ENCODE measurements around the gene RAB11A.

Gene RAB11A

DNA sequence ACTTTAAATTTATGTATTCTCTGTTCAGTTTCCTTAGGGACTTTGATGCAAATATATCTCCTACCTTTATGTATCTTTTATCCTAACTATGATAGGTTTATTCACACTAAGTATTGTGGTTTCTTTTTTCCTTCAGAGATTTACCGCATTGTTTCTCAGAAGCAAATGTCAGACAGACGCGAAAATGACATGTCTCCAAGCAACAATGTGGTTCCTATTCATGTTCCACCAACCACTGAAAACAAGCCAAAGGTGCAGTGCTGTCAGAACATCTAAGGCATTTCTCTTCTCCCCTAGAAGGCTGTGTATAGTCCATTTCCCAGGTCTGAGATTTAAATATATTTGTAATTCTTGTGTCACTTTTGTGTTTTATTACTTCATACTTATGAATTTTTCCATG, 18.3 kb downstream of the RAB11A start:
- no peak for DNase-seq (ENCODE audit: low read depth)

DNA sequence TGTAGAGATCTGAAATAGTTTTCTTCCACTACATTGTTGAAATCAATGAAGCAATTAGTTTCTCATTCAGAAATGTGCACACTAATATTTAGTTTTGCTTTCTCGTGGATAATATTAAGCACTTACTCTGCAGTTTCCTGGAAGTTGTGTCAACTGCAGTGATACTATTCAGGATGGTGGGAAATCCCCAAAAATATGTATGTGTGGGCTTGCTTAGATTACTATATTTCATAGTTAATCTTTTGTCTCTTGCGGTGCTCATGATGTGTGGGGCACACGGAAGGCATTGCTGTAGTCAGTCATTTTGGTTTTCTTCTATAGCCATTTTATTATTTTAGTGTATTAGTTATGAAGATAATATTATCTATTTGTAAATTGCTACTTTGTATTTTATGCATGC, 19.7 kb downstream of the RAB11A start:
- DNase-seq (ENCODE audit: low read depth): no peak

DNA sequence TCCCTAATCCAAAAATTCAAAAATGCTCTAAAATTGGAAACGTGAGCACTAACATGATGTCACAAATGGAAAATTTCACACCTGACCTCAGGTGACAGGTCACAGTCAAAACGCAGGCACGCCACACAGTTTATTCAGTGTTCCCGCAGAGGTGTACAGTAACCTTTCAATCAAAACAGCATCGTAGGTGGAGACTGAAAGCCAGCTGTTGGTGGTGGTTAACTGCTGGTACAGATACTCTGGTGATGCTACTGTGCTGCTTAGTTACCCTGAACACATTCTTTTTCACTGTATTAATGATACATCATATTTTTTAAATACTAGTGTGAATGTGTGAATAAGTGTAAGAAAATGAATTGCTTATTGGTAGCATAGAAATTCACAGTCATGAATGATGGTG, 23.8 kb downstream of the RAB11A start:
- DNase-seq (ENCODE audit: low read depth): no peak

DNA sequence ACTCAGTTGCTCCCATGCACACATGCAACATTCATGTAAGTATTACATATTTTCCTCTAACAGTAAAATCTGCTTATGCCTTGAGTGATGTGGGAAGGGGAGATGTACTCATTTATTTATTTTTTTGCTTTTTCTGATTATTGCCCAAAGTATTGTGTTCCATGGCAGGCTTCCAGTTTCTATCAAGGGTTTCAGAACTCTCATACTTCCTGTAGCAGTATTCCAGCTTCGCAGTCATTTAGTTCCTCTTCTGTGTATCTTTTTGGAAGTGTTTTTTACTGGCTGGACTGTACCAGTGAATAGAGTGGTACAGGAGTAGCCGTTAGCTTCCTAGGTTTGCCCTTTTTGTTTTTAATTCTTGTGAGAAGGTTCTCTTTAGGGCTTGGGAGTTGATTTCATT, 26.9 kb downstream of the RAB11A start:
- no peak for DNase-seq (ENCODE audit: low read depth)

DNA sequence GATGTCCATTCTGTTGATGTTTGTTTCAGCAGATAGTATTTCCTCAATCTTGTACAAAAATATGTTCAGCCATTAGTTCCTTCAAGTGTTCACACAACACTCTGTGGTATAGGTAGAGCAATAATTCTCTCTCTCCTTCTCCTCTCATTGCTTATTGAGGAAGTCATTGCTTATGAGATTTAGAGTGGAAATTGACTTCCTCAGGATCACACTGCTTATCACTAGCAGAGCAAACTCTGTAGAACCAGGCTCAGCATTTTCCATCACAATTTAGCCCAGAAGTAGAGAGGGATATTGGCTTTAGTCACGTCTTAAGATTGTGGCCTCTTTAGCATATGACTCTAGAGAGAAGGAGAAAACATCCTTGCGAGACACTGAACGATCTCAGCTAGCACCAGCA, 31.2 kb downstream of the RAB11A start:
- DNase-seq (ENCODE audit: low read depth): no peak

DNA sequence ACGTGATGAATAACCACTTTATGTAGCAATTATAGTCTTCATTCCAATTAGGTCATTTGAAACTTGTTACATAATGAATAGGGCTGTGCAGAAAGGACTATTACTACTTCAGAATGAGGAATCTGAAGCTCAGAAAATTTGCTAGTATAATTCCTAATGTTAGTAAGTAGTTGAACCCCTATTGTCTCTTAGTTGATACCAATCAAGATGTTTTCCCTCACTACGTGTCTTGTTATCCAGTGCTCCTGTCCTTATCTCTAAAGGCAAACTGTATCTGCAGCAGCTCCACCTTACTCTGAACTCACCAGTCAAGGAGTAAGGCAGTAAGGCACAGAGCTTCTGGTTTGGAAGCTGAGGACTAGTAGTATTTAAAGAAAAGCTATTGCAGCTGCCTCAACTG, 32.0 kb downstream of the RAB11A start:
- no peak for DNase-seq (ENCODE audit: low read depth)

DNA sequence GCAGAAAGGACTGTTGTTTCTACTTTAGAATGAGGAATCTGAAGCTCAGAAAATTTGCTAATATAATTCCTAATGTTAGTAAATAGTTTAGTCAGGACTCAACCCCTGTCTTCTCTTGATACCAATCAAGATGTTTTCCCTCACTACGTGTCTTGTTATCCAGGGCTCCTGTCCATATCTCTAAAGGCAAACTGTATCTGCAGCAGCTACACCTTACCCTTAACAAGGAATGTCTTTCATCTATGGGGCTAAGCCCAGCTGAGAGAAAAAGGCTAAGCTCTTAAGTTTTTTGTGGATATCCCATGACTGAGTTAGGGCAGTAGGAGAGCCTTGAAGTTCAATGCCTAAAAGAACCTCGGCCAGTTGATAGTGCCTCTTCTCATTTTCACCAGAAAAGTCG, 32.5 kb downstream of the RAB11A start:
- DNase-seq (ENCODE audit: low read depth): no peak

DNA sequence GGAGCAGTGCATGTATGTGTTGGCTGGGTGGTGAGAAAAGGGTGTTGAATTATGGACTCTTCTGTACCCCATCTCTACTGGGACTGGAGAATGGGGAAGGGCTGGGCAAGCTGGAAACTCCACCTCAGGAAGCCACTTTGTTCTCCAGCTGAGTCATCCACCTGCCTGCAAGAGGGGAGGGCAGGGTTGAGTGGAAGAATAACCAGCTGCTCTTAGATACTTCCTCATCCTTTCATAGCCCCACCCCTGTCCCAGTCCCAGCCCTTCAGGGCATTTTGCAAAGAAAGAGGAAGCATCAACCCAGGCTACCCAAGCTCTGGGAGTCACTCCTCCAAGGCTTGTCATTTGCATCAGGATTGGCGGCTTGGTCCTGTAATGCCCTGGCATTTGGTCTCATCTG, 33.1 kb downstream of the RAB11A start:
- no peak for DNase-seq (ENCODE audit: low read depth)

DNA sequence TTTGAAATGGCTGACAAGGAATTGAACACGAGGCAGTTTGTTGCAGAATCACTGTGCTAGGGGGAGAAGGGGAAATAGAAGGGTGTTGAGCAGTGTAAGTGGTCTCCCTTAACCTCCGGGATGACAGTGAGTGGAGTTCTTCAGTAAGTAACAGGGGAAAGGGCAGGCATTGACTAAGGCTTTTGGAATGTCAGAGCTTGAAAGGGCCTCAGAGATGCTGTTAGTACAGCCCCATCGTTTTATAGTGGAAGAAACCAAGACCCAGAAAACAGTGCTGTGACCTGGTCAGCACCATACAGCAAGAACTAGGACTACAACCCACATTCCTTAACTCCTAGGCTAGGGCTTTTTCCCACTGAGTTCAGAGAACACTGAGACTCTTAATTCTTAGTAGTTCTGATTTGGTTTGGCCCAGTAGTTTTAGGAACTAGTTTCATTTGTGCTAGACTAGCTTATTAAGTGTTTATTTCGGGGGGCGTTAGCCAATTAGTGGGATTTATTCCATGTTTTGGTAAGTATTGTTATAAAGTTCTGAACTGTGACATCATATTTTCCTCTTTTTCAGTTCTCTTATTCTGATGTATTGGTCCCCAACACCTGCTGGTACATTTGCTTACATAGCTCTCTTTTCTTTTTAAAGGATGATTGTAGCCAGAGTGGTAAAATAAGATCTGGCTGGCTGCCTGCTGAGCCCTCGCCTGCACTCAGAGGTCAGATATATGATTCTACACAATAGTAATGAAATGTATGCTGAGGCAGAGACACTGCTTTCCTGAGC, 34.2 kb downstream of the RAB11A start:
- DNase-seq (ENCODE audit: low read depth): no peak

DNA sequence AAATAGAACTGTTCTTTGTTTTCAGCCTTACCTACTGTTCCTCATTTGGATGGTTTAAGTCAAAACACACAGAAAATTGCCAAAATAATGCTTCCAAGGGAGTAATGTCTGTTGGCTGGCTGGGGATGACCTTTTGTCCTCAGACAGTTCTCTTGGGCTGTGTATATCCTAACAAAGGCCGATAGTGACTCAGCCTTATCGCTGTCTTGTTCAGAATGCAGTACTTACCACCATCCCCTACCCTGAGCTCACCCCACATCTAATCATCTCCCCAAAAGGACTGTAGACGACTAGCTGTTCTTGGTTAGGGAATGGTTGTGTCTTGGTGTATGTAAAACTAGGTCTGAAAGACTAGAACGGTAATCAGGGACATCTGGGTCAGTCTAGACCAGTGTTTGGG, 35.0 kb downstream of the RAB11A start:
- no peak for DNase-seq (ENCODE audit: low read depth)

DNA sequence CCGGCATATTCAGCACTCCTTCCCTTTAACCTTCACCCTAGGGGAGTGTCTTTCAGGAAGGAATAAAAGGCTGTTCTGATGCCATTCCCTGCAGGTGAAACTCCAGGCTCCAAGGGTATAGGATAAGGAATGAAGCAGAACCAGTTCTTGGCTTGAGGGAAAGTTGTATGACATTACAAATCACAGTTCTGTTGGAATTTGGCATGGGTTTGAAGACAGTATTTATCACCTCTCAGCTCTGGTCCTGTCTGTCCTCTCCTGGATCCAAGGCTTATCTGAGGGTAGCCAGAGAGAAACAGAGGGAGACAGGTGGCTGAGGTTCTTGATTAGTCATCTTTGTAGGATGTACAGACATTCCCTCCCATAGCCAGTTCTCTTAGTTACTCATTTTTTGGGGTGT, 37.1 kb downstream of the RAB11A start:
- DNase-seq (ENCODE audit: low read depth): no peak

DNA sequence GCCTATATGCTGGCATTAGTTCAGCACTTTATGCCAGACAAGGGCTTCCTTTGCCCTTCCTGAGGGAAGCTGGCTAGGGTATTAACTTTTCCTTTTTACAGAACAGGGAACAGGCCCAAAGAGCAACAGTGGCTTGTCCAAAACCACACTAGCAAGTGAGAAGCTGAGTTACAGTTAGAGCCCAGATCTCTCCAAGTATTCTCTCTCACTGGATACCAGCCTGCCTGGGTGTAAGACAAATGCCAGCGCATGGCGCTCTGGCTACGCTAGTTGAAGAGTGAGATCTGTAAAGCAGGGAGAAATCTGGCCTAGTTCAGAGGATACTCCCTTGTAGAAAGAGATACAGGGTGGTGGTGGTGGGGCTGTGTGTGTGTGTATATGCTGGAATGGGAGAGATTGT, 38.4 kb downstream of the RAB11A start:
- no peak for DNase-seq (ENCODE audit: low read depth)

DNA sequence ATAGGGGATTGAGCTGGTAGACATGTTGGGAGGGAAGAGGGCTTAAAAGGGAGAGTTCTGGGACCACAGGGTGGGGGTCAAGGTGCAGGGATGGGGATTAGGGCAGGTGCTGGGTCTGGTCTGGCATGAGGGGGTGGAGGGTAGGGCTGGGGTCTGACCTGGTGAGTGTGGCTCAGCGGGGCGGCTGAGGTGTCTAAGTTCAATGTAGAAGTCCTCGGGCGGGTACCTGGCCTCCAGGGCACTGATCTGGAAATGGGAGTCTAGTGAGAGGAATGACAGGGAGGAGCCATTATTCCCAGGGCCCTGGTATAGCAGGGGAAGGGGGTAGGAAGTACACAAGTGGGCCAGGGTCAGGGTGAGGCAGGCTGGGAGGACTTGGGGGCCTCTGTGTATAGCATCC, 39.6 kb downstream of the RAB11A start:
- DNase-seq (ENCODE audit: low read depth): no peak

DNA sequence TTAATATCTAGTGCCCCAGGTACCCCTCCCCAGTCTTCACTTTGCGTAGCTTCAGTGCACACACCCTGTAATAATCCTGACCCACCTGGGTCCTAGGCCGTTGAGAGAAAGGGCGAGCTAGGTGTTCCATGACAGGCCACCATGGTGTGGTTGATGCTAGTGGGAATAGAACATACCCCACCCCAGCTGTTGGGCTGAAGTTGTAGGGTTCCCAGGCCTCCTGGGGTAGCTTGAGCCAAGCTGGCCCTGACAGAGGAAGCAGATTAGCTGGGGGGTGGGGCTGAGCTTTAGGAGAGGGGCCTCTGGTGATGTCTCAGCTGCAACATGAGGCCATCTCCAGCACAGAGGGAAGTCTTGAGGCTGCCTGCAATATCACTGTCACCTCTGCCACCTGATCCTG, 40.5 kb downstream of the RAB11A start:
- DNase-seq (ENCODE audit: low read depth): no peak

DNA sequence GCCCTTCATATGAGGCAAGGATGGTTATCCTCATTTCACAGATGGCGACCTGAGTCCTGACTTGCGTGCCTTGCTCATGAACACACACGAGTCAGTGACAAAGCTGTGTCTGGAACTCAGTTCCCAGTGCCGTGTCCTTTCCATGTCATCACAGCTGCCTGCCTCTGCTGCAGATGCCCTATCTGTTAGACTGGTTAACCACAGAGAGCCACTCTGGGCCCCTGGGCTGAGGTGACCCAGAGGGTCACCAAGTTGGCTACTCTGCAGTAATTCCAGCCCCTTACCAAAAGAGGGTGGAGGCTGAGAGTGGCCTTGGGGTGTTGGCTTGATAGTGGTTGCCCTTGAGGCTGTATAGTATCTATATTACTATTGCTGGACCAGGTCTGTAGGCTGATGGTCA, 41.0 kb downstream of the RAB11A start:
- DNase-seq (ENCODE audit: low read depth): no peak

DNA sequence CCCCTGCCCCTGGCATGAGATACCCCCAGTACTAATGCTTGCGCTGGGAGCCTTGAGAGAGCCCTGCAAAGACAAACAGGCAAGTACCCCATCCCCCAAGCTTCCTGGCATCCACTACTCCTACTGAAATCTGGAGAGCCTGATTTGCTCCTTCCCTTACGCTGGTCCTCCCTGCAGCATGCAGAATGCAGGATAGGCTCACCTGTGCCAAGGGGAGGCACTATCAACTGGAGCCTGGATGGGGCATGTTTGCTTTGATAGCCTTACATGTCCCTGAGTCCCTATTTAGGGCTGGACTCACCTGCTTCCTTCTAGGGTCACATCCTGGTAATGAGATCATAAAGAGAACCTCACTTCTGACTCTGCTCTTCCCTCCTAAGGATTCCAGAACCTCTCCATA, 42.9 kb downstream of the RAB11A start:
- DNase-seq (ENCODE audit: low read depth): no peak

DNA sequence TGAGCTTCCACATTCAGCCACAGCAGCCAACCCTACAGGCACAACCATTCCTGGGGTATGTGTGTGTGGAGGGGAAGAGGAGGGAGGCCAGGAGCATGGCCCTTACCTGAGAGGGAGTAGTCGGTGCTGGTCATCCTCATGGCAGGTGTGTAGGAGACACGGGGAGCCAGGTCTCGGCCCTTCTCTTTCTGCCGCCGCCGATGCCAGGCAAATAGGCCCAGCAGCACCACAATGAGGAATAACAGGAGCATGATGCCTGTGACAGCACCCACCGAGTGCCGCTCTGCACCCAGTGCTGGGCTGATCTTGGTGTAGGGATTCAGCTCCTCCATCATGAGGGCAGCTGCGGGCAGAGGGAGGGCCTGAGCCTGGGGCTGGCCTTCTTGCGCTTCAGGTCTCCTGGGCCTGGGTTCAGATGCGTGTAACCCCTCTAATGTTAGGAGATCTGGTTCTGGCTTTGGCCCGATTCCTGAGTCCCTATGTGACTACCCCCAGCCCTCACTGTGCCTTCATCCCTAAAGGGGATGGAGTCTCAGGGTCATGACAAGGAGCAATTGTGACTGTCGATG, 44.4 kb downstream of the RAB11A start:
- no peak for DNase-seq (ENCODE audit: low read depth)

DNA sequence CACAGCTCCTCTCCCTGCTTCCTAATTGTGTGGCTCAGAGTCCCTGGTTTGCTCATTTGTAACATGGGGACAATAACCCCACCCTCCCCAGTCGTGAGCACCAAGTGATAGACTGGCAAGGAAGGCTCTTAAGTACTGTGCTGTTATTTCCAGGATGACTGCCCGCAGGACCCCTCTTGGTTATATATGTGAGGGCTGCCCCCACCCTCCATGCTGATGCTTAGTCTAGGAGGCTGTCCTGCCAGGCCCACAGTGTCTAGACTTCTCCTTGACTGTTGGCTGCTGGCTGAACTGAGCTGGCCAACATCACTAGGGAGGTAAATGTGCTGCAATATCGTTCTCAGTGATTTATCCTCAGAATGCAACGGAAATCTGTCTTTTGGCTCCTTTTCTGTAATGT, 45.1 kb downstream of the RAB11A start:
- DNase-seq (ENCODE audit: low read depth): no peak

DNA sequence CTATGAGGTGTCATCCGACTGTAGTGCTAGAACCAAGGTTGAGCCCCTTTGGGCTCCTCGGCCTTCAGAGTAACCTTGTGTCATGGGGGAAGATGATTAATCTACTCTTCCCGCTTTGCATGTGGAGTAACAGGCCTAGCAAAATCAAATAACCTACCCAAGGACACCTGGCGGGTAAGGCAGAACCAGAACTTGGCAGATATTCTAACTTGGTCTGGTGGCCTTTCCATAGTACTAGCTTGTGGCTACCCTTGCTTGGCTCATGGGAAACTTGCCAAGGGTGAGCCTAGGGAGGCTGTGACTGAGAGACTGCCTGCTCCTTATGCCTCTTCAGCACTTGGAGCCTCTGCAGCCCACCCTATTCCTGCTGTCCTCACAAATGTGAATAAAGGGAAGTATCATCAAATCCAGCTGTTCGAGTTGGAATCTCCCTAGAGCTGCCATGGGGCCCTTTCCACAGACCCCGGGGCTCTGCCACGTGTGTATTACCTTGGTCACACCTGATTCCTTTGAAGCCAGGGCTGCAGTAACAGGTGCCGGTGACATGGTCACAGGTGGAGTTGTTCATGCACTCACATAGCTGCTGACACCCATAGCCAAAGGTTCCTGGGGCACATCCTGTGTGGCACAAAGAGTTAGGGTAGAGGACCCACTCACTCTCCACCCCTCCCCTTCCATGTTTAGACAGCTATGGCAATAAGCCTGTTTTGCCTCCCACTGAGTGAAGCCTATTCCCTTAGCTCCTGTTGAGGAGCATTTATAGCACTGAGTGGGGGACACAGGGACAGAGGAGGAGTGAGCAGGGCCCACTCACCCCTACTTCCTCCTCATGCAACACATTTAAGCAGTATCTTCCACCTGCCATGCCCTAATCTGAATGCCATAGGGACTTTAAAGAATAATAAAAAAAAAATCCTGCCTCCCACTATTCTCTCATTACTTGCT, 46.0 kb downstream of the RAB11A start:
- no peak for DNase-seq (ENCODE audit: low read depth)

DNA sequence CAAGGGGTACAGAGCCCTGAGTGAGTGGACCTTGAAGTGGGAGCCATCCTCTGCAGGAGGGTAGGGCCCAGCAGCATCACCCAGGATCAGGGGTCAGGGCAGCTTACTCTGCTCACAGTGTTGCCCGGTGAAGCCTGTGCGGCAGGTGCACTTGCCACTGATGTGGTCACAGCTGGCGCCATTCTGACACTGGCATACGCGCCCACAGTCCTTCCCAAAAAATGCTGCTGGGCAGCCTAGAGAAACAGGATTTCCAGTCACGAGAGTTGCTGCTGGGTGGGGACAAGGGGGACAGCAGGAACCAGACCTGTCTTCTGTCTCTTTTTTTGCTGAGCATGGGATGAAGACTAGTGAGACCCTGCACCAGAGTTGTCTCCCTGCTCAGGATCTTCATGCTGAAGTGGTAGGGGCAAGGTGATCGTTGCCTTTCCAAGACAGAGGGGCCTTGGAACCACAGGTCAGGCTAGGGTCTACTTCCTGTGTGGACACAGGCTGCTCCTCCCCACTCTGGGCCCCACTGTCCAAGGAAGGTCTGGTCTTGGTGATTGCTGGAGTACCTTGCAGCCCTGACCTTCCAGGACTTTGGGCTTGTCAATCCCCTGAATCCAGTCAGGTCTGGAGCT, 46.9 kb downstream of the RAB11A start:
- no peak for DNase-seq (ENCODE audit: low read depth)

DNA sequence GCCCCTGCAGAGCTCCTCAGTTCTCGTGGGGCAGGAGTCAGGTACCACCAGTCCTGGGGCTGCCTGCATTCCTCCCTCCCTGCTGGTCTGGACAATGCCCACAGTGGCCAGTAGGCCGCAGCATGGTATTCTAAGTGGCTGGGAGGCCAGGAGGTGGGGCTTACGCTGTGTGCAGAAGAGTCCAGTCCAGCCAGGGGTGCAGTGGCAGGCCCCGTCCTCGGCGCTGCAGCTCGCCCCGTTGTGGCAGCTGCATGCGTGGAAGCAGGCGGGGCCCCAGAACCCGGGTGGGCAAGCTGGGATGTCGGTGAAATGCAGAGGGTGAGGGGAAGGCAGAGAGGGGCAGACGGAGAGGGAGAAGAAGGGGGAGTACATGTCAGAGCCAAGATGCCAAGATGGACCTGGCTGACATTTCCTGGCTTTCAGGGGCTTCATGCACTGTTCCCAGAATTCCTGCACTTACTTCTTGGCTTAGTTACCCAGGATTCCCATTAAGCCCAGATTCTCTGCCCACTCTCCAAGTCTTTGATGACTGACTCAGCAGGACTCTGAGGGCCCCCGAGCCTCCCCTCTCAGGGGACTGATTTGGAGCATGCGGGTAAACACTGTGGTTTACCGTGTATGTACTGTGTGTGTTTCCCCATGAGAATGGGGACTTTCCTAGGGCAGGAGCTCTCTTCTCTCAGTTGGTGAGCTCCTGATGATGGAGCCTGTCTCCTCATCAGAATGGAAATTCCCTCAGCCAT, 47.5 kb downstream of the RAB11A start:
- peak; percentile 54 for DNase-seq (ENCODE audit: low read depth)

DNA sequence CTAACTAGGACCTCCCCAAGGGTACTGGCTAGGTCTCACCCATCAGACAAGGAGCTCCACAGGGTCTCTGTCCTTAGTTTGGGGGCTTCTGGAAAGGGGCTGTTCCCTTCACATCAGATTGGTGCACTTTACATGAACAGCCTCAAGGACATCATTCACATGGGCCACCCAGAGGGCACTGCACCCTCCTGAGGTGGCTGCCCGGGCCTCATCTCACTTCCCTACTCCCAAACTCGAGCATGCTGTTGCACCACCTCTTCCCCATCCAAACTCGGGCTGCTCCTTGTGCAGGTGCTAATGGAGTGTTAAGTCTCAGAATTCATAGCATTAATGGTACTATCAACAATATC, 48.1 kb downstream of the RAB11A start:
- no peak for DNase-seq (ENCODE audit: low read depth)

Measured in stromal cell of bone marrow (primary cell).